Measurements from ENCODE around the gene MBD4. TPM values are rescaled to one million over a fixed set of nuclear protein-coding genes. Genes with fewer than 3 reads are reported as not detected.

MBD4 gene
- total RNA-seq, 1 experiment from 2014 or later, result 15.7 TPM

DNA sequence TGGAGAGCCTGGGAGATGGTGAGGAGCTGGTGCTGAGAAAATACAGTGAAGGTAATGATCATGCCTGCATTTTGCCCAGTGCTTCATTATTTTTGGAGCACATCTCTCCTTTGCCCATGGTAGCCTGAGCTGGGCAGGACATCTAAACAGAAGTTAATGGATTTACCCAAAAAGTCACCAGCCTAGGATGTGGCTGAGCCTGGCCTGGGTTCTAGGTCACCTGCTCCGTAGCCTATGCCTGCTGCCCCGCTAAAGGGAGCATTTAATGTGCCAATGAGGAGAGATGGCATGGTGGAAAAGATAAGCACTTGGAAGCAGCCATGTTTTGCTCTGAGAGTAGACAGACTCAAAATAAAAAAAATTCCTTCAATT, 46.9 kb upstream of the MBD4 start:
- ATAC-seq, result no peak
- intact Hi-C loops (cut with micrococcal nuclease), result no loop called here
- Histone ChIP-seq H3K4me2 (ENCODE audit: low read length) (no peak overlapping the region), H2AFZ (ENCODE audit: low read depth, low read length, poor library complexity, severe bottlenecking) (no peak overlapping the region), H4K20me1 (ENCODE audit: insufficient read depth) (no peaks in the 10 kb centered on the region), H3K27me3 (ENCODE audit: insufficient read depth, low read length) (no peaks in the 10 kb centered on the region), H3K4me1 (ENCODE audit: control insufficient read depth in 1 of 2, insufficient read depth in 2 of 2, low read length in 2 of 2) (peaks cover 0 to 6% of the 10 kb centered on the region in 2 experiments; a peak in 2 of 4 replicates), H3K9me3 (ENCODE audit: control insufficient read depth in 1 of 2, insufficient read depth in 1 of 2, low read depth in 1 of 2, low read length in 2 of 2) (no peaks in the 10 kb centered on the region), H3K4me3 (replicated peaks in 1 of 2; ENCODE audit: low read depth in 1 of 2, low read length in 2 of 2) (no peak overlapping the region), H3K36me3 (ENCODE audit: control insufficient read depth in 1 of 2, insufficient read depth in 2 of 2, low read length in 2 of 2) (no peaks in the 10 kb centered on the region), H3K9me2 (ENCODE audit: insufficient read depth) (no peaks in the 10 kb centered on the region), H3K27ac (ENCODE audit: low read depth, low read length) (no peak overlapping the region), H3K79me2 (ENCODE audit: insufficient read depth, low read length) (no peaks in the 10 kb centered on the region), H3K9ac (ENCODE audit: low read length) (no peak overlapping the region)
- ChIA-PET CTCF (no interaction called here), POLR2A (no interaction called here), RAD21 (ENCODE audit: low non-redundant PET in 1 of 2, low total read pairs in 2 of 2, uncharacterized antibody in 2 of 2, unreplicated experiment in 2 of 2) (no interaction called here)
- TF ChIP-seq SIN3A (IDR thresholded peaks at IDR 0.05; ENCODE audit: low read depth) (no peak), SP1 (IDR thresholded peaks at IDR 0.05; ENCODE audit: low read depth) (no peak), FOSL1 (IDR thresholded peaks at IDR 0.05; ENCODE audit: low read depth) (no peak), CBX3 (IDR thresholded peaks at IDR 0.05; ENCODE audit: low read depth) (no peak), POLR2AphosphoS5 (IDR thresholded peaks at IDR 0.05; ENCODE audit: low read depth, low read length) (no peak), YY1 (IDR thresholded peaks at IDR 0.05; ENCODE audit: extremely low read depth, insufficient replicate concordance, low read depth, low read length) (no peak)
- TF ChIP-seq, protein P1, sequence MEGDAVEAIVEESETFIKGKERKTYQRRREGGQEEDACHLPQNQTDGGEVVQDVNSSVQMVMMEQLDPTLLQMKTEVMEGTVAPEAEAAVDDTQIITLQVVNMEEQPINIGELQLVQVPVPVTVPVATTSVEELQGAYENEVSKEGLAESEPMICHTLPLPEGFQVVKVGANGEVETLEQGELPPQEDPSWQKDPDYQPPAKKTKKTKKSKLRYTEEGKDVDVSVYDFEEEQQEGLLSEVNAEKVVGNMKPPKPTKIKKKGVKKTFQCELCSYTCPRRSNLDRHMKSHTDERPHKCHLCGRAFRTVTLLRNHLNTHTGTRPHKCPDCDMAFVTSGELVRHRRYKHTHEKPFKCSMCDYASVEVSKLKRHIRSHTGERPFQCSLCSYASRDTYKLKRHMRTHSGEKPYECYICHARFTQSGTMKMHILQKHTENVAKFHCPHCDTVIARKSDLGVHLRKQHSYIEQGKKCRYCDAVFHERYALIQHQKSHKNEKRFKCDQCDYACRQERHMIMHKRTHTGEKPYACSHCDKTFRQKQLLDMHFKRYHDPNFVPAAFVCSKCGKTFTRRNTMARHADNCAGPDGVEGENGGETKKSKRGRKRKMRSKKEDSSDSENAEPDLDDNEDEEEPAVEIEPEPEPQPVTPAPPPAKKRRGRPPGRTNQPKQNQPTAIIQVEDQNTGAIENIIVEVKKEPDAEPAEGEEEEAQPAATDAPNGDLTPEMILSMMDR (IDR thresholded peaks at IDR 0.05 in 2 of 3, conservative IDR thresholded peaks at IDR 0.05 in 1 of 3; ENCODE audit: borderline replicate concordance in 1 of 3, insufficient read depth in 1 of 3, low read depth in 2 of 3, low read length in 2 of 3), result no peak
- no peak for DNase-seq (ENCODE audit: low read depth, low spot score)
- no TSS peak for BruUV-seq (replicated peaks)

All from HCT116 (cell line).